GM12875 (cell line): ENCODE measurements around the gene ZNF398.

Source experiments
- H3K4me3 ChIP-seq: one replicate; pipeline ENCODE4 v1.5.1; 2011; ENCODE audit warnings: low read depth, low read length, control low read depth
- CTCF ChIP-seq: IDR thresholded peaks from 2 replicates; pipeline ENCODE4 v1.5.1; 2011; ENCODE audit warnings: low read depth, mild to moderate bottlenecking, control low read depth, inconsistent platforms, low read length, moderate library complexity, borderline replicate concordance; ENCODE audit not compliant: insufficient read depth

The ZNF398 gene

GRCh38 chr7:149171892-149172533, 24.8 kb downstream of the ZNF398 start:
- no peak for TF ChIP-seq CTCF
- no peak overlapping the region for H3K4me3 ChIP-seq

GRCh38 chr7:149172534-149172920, 25.3 kb downstream of the ZNF398 start:
- TF ChIP-seq CTCF: no peak
- H3K4me3 ChIP-seq: no peak overlapping the region

- no peak overlapping the region for H3K4me3 ChIP-seq
- TF ChIP-seq CTCF: no peak
Measured at GRCh38 chr7:149175150-149175549, 27.9 kb downstream of the ZNF398 start.

DNA sequence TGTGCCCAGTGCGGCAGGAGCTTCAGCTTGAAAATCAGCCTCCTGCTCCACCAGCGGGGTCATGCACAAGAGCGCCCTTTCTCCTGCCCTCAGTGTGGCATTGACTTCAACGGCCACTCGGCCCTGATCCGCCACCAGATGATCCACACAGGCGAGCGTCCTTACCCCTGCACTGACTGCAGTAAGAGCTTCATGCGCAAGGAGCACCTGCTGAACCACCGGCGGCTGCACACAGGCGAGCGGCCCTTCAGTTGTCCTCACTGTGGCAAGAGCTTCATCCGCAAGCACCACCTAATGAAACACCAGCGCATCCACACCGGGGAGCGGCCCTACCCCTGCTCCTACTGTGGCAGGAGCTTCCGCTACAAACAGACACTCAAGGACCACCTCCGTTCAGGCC, 32.0 kb downstream of the ZNF398 start:
- TF ChIP-seq CTCF: no peak

DNA sequence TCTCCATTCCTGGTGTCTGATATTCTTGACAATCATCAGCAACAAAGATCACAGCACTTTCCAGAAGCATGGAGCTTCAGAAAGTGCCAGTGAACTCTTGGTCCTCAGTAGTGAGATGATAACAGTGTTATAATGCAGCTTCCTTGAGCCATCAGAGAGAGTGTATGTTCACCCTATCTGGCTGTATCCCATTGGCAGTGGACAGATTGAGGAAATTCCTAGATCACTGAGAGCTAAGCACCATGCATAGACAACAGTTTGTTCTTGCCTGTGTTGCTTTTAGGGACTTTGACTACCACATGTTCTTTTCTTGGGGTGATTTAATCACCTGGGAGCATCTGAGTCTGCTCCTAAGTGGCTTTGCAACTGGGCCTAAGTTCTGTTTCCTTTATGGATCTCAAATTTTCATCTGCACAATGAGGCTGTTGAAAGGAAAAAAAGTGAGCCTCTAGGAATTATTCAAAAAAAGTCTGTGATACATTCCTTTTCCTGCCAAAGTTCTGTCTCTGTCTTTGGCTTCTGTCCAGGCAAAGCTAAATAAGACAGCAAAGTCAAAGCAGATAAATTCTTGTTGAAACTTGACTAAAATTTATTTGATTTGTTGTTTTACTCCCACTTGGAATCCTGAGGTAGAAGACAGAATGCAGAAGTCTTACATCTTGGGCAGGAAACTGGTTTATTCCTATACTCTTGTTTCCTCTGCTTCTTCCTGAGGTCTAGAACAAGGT, 33.6 kb downstream of the ZNF398 start:
- no peak for TF ChIP-seq CTCF
- H3K4me3 ChIP-seq: no peak overlapping the region

More for the DNA sequence above, 32.0 kb downstream of the ZNF398 start:
- H3K4me3 ChIP-seq: no peak overlapping the region

DNA sequence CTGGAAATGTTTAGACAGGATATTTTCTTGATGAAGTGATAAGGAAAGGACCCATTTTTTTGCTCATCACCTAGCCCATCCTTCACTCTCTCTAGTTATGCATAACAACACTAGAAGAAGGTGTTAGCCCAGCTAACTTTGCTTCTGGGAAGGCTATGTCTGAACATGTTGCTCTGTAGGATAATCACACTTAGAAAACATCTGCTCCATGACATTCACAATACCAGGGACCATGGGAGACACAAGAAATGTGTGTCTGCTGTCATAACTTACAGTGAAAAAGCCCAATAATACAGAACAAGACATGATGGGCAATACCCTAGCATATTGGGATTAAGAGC, 34.2 kb downstream of the ZNF398 start:
- no peak for TF ChIP-seq CTCF
- no peak overlapping the region for H3K4me3 ChIP-seq

- no peak for TF ChIP-seq CTCF
- H3K4me3 ChIP-seq: no peak overlapping the region
Measured at GRCh38 chr7:149184274-149184673, 37.0 kb downstream of the ZNF398 start.
